ENCODE measurements around the gene GPR35. TPM values are rescaled to one million over a fixed set of nuclear protein-coding genes. Genes with fewer than 3 reads are reported as not detected.

The GPR35 gene
- total RNA-seq, 4 donors from 2014 or later, result 1.2 to 2.8 (median 2.4) TPM

DNA sequence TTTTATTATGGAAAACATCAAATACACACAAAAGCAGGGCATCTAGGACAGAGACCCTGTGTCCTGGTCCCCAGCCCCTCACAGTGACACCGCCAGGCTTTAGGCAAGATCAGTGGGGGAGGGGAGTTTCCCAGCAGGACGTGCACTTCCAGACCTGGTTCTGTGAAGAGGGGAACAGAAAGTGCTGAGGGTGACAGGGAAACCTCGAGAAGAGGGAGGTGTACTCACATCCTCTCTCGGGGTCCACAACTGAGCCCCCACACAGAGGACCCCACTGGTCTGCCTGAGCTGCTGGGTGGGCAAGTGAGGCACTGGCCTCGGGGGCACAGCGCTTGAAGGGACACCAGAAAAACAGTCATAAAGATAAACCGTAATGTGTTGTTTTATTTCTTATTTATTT lies 4.4 kb upstream of the GPR35 start:
- TF ChIP-seq POLR2A (IDR thresholded peaks at IDR 0.05), result no peak
- TF ChIP-seq, protein P1, sequence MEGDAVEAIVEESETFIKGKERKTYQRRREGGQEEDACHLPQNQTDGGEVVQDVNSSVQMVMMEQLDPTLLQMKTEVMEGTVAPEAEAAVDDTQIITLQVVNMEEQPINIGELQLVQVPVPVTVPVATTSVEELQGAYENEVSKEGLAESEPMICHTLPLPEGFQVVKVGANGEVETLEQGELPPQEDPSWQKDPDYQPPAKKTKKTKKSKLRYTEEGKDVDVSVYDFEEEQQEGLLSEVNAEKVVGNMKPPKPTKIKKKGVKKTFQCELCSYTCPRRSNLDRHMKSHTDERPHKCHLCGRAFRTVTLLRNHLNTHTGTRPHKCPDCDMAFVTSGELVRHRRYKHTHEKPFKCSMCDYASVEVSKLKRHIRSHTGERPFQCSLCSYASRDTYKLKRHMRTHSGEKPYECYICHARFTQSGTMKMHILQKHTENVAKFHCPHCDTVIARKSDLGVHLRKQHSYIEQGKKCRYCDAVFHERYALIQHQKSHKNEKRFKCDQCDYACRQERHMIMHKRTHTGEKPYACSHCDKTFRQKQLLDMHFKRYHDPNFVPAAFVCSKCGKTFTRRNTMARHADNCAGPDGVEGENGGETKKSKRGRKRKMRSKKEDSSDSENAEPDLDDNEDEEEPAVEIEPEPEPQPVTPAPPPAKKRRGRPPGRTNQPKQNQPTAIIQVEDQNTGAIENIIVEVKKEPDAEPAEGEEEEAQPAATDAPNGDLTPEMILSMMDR (IDR thresholded peaks at IDR 0.05), result no peak
- DNase-seq (ENCODE audit: low spot score in 2 of 2), result peak in 1 of 2 donors; percentile 50
- 80 to 83% methylated on average over 7 of the region's 7 CpGs for WGBS, 2 donors
- H3K4me3 ChIP-seq (ENCODE audit: low read depth, poor library complexity, severe bottlenecking), result no peak overlapping the region
- intact Hi-C loops (cut with DNase I; ENCODE audit: low total_unique reads), result no loop called here

DNA sequence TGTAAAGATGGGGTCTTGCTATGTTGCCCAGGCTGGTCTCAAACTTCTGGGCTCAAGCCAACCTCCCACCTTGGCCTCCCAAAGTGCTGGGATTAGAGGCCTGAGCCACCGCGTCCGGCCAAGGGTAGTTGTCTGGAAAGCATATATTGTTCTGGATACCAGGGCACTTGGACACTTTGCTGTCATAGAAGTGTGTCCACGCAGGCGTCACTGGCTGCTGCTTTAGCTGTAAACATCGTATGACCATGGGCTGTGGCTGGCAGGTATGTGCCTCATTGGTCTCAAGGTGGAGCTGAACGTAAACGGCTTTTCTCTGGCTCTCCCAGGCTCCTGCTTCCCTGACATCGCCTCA lies 3.2 kb upstream of the GPR35 start:
- WGBS, 2 donors, result 76 to 93% methylated on average over 8 to 9 of the region's 9 CpGs
- DNase-seq (ENCODE audit: low spot score in 2 of 2), result peak in 1 of 2 donors; percentile 45
- TF ChIP-seq, protein P1 (IDR thresholded peaks at IDR 0.05), result no peak
- no peak for TF ChIP-seq POLR2A (IDR thresholded peaks at IDR 0.05)
- H3K4me3 ChIP-seq (ENCODE audit: low read depth, poor library complexity, severe bottlenecking), result no peak overlapping the region
- intact Hi-C loops (cut with DNase I; ENCODE audit: low total_unique reads), result no loop called here

DNA sequence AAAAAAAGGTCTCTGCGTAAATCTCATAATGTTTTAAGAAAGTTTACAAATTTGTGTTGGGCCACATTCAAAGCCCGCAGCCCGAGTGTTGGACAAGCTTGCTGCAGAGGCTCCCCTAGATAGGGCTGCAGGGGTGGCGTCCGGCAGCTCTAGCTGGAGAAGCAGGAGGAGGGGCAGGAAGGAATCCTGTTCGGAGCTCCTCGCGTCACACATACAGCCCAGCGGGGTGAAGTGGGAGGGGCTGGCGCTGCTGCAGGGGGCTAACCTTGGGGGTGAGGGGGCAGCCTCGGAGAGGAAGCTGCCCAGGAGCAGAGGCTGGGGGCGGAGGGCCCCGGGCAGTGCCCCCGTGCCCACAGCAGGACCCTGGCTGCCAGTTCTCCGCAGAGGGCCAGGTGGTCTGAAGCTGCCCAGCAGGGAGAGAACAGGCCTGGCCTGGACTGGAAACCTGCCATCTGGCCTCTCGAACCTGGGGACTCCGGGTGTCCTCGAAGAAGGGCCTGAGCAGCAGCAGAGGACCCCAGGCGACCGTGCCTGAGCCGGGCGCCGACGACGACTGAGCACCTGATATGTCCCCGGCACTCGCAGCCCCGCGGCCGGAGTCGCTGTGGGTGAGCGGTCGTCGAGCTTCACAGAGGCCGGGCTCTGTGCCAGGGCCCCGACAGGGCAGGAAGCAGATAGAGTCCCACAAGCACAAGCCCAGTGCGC lies 2.6 kb upstream of the GPR35 start:
- H3K4me3 ChIP-seq (ENCODE audit: low read depth, poor library complexity, severe bottlenecking), result no peak overlapping the region
- DNase-seq (ENCODE audit: low spot score in 2 of 2), result peak in 1 of 2 donors; percentile 87
- TF ChIP-seq POLR2A (IDR thresholded peaks at IDR 0.05), result no peak
- TF ChIP-seq, protein P1 (IDR thresholded peaks at IDR 0.05), result no peak
- intact Hi-C loops (cut with DNase I; ENCODE audit: low total_unique reads), result no loop called here
- WGBS, 2 donors, result 66 to 69% methylated on average over 33 to 37 of the region's 37 CpGs

DNA sequence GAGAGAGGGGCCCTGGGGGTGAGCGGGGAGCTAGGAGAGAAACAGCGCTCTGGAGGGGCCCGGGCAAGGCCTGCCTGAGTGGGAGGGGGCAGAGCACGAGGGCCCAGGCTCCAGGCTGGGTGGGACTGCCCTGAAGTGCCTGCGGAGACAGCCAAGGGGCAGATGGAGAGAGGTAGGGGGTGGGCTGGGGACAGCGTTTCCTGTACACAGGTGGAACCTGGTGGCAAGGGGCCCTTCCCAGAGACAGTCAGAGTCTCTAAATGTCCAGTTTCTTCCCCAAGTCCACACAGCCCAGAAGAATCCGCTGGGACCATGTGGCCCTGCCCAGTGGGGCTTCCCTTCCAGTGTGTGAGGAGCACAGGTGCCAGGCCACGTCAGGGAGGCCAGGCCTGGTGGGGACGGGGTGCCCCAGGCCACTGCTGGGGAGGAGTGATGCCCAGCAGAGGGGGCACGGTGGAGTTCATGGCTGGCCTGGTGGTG lies 1.7 kb upstream of the GPR35 start:
- intact Hi-C loops (cut with DNase I; ENCODE audit: low total_unique reads), result no loop called here
- no peak overlapping the region for H3K4me3 ChIP-seq (ENCODE audit: low read depth, poor library complexity, severe bottlenecking)
- DNase-seq (ENCODE audit: low spot score in 2 of 2), result peak in 1 of 2 donors; percentile 81
- no peak for TF ChIP-seq POLR2A (IDR thresholded peaks at IDR 0.05)
- TF ChIP-seq, protein P1 (IDR thresholded peaks at IDR 0.05), result no peak
- 81 to 88% methylated on average over 8 to 9 of the region's 10 CpGs for WGBS, 2 donors

DNA sequence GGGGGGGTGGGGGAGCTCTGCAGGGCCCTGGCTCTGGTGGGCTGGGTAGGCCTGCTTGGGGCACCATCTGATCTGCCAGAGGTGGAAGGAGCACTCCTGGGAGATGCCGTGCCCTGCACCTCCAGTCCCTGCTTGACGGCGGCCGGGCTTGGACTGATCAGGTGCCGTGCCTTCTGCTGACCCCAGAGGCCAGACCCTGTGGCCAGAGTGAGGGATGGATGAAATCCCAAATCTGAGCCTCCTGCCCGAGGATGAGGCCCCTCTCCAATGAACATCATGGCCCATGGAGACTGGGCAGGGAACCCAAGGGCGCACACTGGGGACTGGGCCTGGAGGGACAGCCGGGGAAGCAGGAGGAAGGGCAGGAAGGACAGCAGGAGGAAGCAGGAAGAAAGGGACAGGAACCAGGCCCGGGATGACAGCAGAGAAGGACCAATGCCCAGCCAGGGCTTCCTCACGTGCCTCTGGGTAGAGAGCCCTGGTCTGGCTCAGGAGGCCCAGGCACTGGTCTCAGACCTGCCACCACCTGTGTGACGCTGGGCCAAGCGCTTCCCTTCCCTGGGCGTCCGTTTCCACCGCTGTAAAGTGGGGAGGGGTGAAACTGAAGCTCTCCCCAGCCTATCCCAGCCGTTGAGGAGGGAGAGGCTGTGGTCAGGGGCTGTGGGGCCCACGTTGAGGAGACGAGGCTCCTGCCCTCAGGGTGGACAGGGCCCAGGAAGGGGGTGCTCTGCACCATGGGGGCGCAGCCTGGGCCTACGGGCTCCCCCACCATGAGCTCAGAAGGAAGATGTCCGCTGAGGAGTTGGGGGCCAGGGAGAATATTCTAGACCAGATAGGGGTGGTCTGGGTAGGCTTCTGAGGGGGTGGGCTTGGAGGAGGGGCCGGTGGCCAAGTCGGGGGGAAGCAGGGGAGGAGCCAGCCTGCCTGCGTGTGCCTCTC lies 1.0 kb upstream of the GPR35 start:
- DNase-seq (ENCODE audit: low spot score in 2 of 2), result peak in 1 of 2 donors; percentile 59

More for the DNA sequence above, 1.0 kb upstream of the GPR35 start:
- intact Hi-C loops (cut with DNase I; ENCODE audit: low total_unique reads), result no loop called here
- TF ChIP-seq, protein P1 (IDR thresholded peaks at IDR 0.05), result no peak
- no peak for TF ChIP-seq POLR2A (IDR thresholded peaks at IDR 0.05)
- H3K4me3 ChIP-seq (ENCODE audit: low read depth, poor library complexity, severe bottlenecking), result no peak overlapping the region
- 65 to 71% methylated on average over 24 of the region's 24 CpGs for WGBS, 2 donors
